HepG2 (cell line): ENCODE measurements around the gene DUXA. TPM values are rescaled to one million over a fixed set of nuclear protein-coding genes. Genes with fewer than 3 reads are reported as not detected.
A peak's percentile ranks its signal among the peaks of the same experiment; 100 is the strongest.

Source experiments
- DNMT3B ChIP-seq: conservative IDR thresholded peaks from 2 replicates; pipeline ENCODE4 v1.6.1; 2016; ENCODE audit warnings: missing biosample characterization, control low read depth
- EHMT2 ChIP-seq: fragments of 200-600 bp; sonication (generic); IDR thresholded peaks from 2 replicates; pipeline ENCODE4 v1.7.0; 2017; ENCODE audit warnings: antibody characterized with exemption, low read depth, low read length, borderline replicate concordance
- HOXA9 ChIP-seq: sonication (generic); formaldehyde crosslinking; IDR thresholded peaks from 2 replicates; pipeline ENCODE4 v1.8.1; 2022; ENCODE audit warnings: missing genetic modification reagents, mild to moderate bottlenecking, moderate library complexity, borderline replicate concordance
- IRX3 ChIP-seq: sonication (generic); formaldehyde crosslinking; IDR thresholded peaks from 2 replicates; pipeline ENCODE4 v1.8.1; 2023; ENCODE audit warnings: mild to moderate bottlenecking, low read depth, missing genetic modification reagents, borderline replicate concordance
- KLF9 ChIP-seq: IDR thresholded peaks from 2 replicates; pipeline ENCODE4 v1.6.1; 2016; ENCODE audit warnings: low read depth
- MED13 ChIP-seq: sonication (generic); formaldehyde crosslinking; IDR thresholded peaks from 2 replicates; pipeline ENCODE4 v1.5.0; 2020; ENCODE audit warnings: missing genetic modification reagents
- POLR2AphosphoS2 ChIP-seq: IDR thresholded peaks from 2 replicates; pipeline ENCODE4 v1.6.1; 2011; ENCODE audit warnings: low read depth, low read length, improper control_type of control experiment
- RARA ChIP-seq: IDR thresholded peaks from 2 replicates; pipeline ENCODE4 v1.6.1; 2016; ENCODE audit warnings: missing genetic modification reagents, missing compliant biosample characterization
- RFXANK ChIP-seq: IDR thresholded peaks from 2 replicates; pipeline ENCODE4 v1.6.1; 2016
- RFXAP ChIP-seq: sonication (generic); formaldehyde crosslinking; IDR thresholded peaks from 2 replicates; pipeline ENCODE4 v1.4.0; 2020; ENCODE audit warnings: missing genetic modification reagents, borderline replicate concordance
- SALL2 ChIP-seq: sonication (generic); formaldehyde crosslinking; IDR thresholded peaks from 2 replicates; pipeline ENCODE4 v1.8.1; 2023; ENCODE audit warnings: mild to moderate bottlenecking, missing genetic modification reagents, inconsistent platforms
- SIX1 ChIP-seq: sonication (generic); formaldehyde crosslinking; IDR thresholded peaks from 2 replicates; pipeline ENCODE4 v1.4.0; 2020; ENCODE audit warnings: missing genetic modification reagents, borderline replicate concordance
- SMAD9 ChIP-seq: sonication (generic); formaldehyde crosslinking; IDR thresholded peaks from 2 replicates; pipeline ENCODE4 v1.5.1; 2020; ENCODE audit warnings: mild to moderate bottlenecking, missing genetic modification reagents
- SMYD3 ChIP-seq: sonication (generic); formaldehyde crosslinking; IDR thresholded peaks from 2 replicates; pipeline ENCODE4 v1.8.1; 2023; ENCODE audit warnings: mild to moderate bottlenecking, missing genetic modification reagents
- TRIM22 ChIP-seq: fragments of 450-650 bp; IDR thresholded peaks from 2 replicates; pipeline ENCODE4 v1.6.1; 2017
- TRIM24 ChIP-seq: sonication (generic); formaldehyde crosslinking; IDR thresholded peaks from 2 replicates; pipeline ENCODE4 v1.8.0; 2022; ENCODE audit warnings: mild to moderate bottlenecking, missing genetic modification reagents
- YEATS2 ChIP-seq: sonication (generic); formaldehyde crosslinking; IDR thresholded peaks from 2 replicates; pipeline ENCODE4 v1.4.0; 2020; ENCODE audit warnings: missing genetic modification reagents, borderline replicate concordance
- ZNF143 ChIP-seq: sonication (generic); formaldehyde crosslinking; IDR thresholded peaks from 2 replicates; pipeline ENCODE4 v1.4.0; 2020; ENCODE audit warnings: missing genetic modification reagents
- ZNF225 ChIP-seq: sonication (generic); formaldehyde crosslinking; IDR thresholded peaks from 2 replicates; pipeline ENCODE4 v1.4.0; 2020; ENCODE audit warnings: mild to moderate bottlenecking, missing genetic modification reagents
- ZNF468 ChIP-seq: sonication (generic); formaldehyde crosslinking; IDR thresholded peaks from 2 replicates; pipeline ENCODE4 v1.8.0; 2022; ENCODE audit warnings: mild to moderate bottlenecking, moderate library complexity, missing genetic modification reagents
- ZNF576 ChIP-seq: sonication (generic); formaldehyde crosslinking; IDR thresholded peaks from 2 replicates; pipeline ENCODE4 v1.4.0; 2020; ENCODE audit warnings: mild to moderate bottlenecking, missing genetic modification reagents
- ZNF605 ChIP-seq: sonication (generic); formaldehyde crosslinking; IDR thresholded peaks from 2 replicates; pipeline ENCODE4 v1.8.0; 2022; ENCODE audit warnings: mild to moderate bottlenecking, missing genetic modification reagents
- ZNF607 ChIP-seq: sonication (generic); formaldehyde crosslinking; IDR thresholded peaks from 2 replicates; pipeline ENCODE4 v1.5.1; 2020; ENCODE audit warnings: missing genetic modification reagents, mild to moderate bottlenecking, borderline replicate concordance
- ZNF639 ChIP-seq: conservative IDR thresholded peaks from 2 replicates; pipeline ENCODE4 v1.6.1; 2018; ENCODE audit warnings: missing genetic modification reagents
- ZNF770 ChIP-seq: sonication (generic); formaldehyde crosslinking; IDR thresholded peaks from 2 replicates; pipeline ENCODE4 v1.5.0; 2020; ENCODE audit warnings: mild to moderate bottlenecking, missing genetic modification reagents
- ZSCAN9 ChIP-seq: IDR thresholded peaks from 2 replicates; pipeline ENCODE4 v1.6.1; 2016; ENCODE audit warnings: borderline replicate concordance
- polyA plus RNA-seq, 8 experiments: library from polyadenylated mRNA; depleted of rRNA in 3 of 8; stranded (reverse) in 7 of 8; unstranded in 1 of 8; fragments of >200 nt; fragmentation: Illumina TruSeq in 4 of 8; extraction: Trizol in 4 of 8; gene quantifications; 2 replicates each; pipeline versions ENCODE4 v1.2.1 to v1.2.3, GENCODE V29; 2011 to 2016; ENCODE audit warnings: low read depth in 4 of 8, missing spikeins in 1 of 8, mixed read lengths in 1 of 8; ENCODE audit not compliant: insufficient read depth in 1 of 8
- total RNA-seq, 5 experiments: library from RNA; depleted of rRNA; stranded (reverse); fragments of >200 nt; fragmentation: Illumina TruSeq; extraction: Trizol; gene quantifications; 2 replicates each; pipeline ENCODE4 v1.2.3, GENCODE V29; 2016; ENCODE audit warnings: low read depth in 1 of 5

Gene DUXA
- total and polyA plus RNA-seq, 2 of the 13 experiments (the other 11 are each of a cell fraction or from before 2014, with no cell fraction given) = not detected

GRCh38 chr19:57191141-57192076 lies 24.1 kb upstream of the DUXA start, which contains the start of gene ZNF264 (continued):
- no peak for TF ChIP-seq POLR2AphosphoS2
- no peak for TF ChIP-seq TRIM22
- peak; percentile 34; the same call in 1 of the 2 replicates for TF ChIP-seq ZNF143 (CRISPR knock-in tag)
- TF ChIP-seq ZNF639 (CRISPR knock-in tag) = no peak; the same call in 1 of the 2 replicates
- peak; percentile 16; the same call in 1 of the 2 replicates for TF ChIP-seq RARA (CRISPR knock-in tag)
- TF ChIP-seq ZNF225 = 0 out of 2 replicates have a peak, but pooled peaks have one; percentile 19
- peak; percentile 78; the same call in 1 of the 2 replicates for TF ChIP-seq EHMT2
- no peak for TF ChIP-seq RFXAP (CRISPR knock-in tag)
- no peak for TF ChIP-seq SALL2
- TF ChIP-seq DNMT3B (CRISPR knock-in tag) = no peak
- TF ChIP-seq KLF9 (CRISPR knock-in tag) = no peak; the same call in 1 of the 2 replicates
- no peak for TF ChIP-seq ZSCAN9 (CRISPR knock-in tag)
- no peak for TF ChIP-seq TRIM24 (CRISPR knock-in tag)
- TF ChIP-seq SMYD3 (CRISPR knock-in tag) = no peak; the same call in 1 of the 2 replicates
- peak; percentile 74; the same call in 1 of the 2 replicates for TF ChIP-seq YEATS2 (CRISPR knock-in tag)
- no peak for TF ChIP-seq ZNF468 (CRISPR knock-in tag)
- 0 out of 2 replicates have a peak, but pooled peaks have one; percentile 17 for TF ChIP-seq ZNF576 (CRISPR knock-in tag)
- TF ChIP-seq RFXANK = no peak
- peak; percentile 91; the same call in 1 of the 2 replicates for TF ChIP-seq ZNF607 (CRISPR knock-in tag)
- no peak for TF ChIP-seq SIX1 (CRISPR knock-in tag)
- peak; percentile 30; the same call in 1 of the 2 replicates for TF ChIP-seq IRX3 (CRISPR knock-in tag)
- 0 out of 2 replicates have a peak, but pooled peaks have one; percentile 57 for TF ChIP-seq MED13 (CRISPR knock-in tag)
- no peak for TF ChIP-seq ZNF770 (CRISPR knock-in tag)
- TF ChIP-seq SMAD9 (CRISPR knock-in tag) = no peak
- TF ChIP-seq HOXA9 (CRISPR knock-in tag) = no peak
- TF ChIP-seq ZNF605 = peak; percentile 73; the same call in 1 of the 2 replicates
